Stimulated activated effector memory CD8-positive, alpha-beta T cell treated with anti-CD3 and anti-CD28 coated beads, Interleukin-12 subunit alpha, Interleukin-12 subunit beta, amount 100 ng/mL, for 72 hours (primary cell): ENCODE data around the gene RXRA.

Experiments used
- ATAC-seq: fragments of 150-1000 bp; cut with Tn5 transposase; 2 replicates; pipeline ENCODE4 v1.10.0; 2021
- DNase-seq, 2 donors: peaks; one replicate each; pipeline ENCODE4 v3.0.0; 2021 to 2022; ENCODE audit warnings: low spot score in 2 of 2
- H3K27ac Mint-ChIP-seq: one replicate; pipeline ENCODE4 v1.8.0; 2022; ENCODE audit warnings: mild to moderate bottlenecking, mixed read lengths
- H3K36me3 Mint-ChIP-seq: one replicate; pipeline ENCODE4 v1.8.0; 2022; ENCODE audit warnings: mild to moderate bottlenecking, mixed read lengths
- H3K4me1 Mint-ChIP-seq: one replicate; pipeline ENCODE4 v1.8.0; 2022; ENCODE audit warnings: mixed read lengths
- H3K4me3 Mint-ChIP-seq: one replicate; pipeline ENCODE4 v1.8.0; 2022; ENCODE audit warnings: mild to moderate bottlenecking, mixed read lengths
- H3K9me3 Mint-ChIP-seq: one replicate; pipeline ENCODE4 v1.8.0; 2022; ENCODE audit warnings: mixed read lengths

RXRA gene

DNA sequence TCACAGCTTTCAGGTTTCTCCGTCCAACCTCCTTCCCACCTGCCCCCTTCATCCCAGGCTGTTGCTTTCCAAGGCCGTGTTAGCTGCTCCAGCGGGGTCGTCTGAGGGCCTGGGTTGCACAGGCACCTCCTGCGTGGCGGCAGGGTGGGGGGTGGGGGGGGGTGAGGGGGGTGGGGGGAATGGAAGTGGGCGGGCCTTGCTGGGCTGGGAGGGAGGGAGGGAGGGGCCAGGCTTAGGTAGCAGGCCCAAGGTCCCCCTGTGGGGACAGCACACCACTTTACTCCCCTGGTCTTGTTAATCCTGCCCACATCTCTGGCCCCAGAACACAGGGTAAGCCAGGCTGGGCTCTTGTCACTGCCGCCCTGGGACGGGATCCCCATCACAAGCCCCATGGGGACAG, 99.1 kb downstream of the RXRA start:
- Mint-ChIP-seq H3K36me3 (peaks cover 64% of the 10 kb centered on the region), H3K4me1 (peaks cover 9% of the 10 kb centered on the region), H3K27ac (no peak overlapping the region), H3K4me3 (no peak overlapping the region), H3K9me3 (no peaks in the 10 kb centered on the region)
- ATAC-seq (no peak), DNase-seq (no peak)

DNA sequence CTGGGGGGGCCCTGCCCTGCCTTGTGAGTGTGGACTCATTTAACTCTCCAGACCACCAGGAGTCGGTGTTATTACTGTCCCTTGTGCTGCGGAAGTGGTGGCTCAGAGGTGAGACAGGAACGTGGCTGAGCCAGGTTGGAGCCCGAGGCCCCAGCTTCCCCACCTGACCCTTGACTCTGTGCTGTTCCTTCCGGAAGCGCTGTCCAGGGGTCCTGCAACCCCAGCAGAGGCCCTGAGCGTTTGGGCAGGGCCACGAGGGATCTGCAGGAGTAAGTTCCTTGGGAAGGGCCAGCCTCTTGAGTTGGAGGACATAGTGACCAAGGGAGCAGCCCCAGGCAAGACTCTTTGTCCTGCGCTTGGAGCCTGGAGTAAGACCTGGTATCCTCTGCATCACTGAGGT, 99.6 kb downstream of the RXRA start:
- DNase-seq, result no peak
- no peak overlapping the region for H3K4me3 Mint-ChIP-seq
- peaks cover 8% of the 10 kb centered on the region for H3K4me1 Mint-ChIP-seq
- H3K9me3 Mint-ChIP-seq, result no peaks in the 10 kb centered on the region
- no peak for ATAC-seq
- peaks cover 64% of the 10 kb centered on the region for H3K36me3 Mint-ChIP-seq
- no peak overlapping the region for H3K27ac Mint-ChIP-seq

DNA sequence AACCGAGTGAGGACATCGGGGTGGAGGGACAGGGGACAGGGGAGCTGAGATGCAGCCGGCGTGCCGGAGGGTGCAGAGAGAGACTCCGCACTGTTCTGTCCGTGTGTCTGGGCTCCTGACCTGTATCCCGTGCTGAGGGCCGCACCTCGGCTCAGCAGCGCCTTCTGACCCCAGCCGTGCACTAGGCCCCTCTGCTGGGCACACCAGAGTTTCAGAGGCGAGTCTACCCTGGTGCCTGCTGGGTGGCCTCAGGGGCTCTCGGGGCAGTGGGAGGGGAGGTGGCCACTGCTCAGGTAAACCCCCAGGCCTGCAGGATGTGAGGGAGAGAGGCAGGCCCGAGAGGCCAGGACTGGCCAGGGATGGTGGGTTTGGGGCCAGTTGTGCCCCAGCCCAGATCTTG, 100.2 kb downstream of the RXRA start:
- Mint-ChIP-seq H3K36me3 (peaks cover 64% of the 10 kb centered on the region), H3K4me3 (no peak overlapping the region), H3K9me3 (no peaks in the 10 kb centered on the region), H3K4me1 (peaks cover 2% of the 10 kb centered on the region), H3K27ac (no peak overlapping the region)
- ATAC-seq (no peak), DNase-seq (no peak)

DNA sequence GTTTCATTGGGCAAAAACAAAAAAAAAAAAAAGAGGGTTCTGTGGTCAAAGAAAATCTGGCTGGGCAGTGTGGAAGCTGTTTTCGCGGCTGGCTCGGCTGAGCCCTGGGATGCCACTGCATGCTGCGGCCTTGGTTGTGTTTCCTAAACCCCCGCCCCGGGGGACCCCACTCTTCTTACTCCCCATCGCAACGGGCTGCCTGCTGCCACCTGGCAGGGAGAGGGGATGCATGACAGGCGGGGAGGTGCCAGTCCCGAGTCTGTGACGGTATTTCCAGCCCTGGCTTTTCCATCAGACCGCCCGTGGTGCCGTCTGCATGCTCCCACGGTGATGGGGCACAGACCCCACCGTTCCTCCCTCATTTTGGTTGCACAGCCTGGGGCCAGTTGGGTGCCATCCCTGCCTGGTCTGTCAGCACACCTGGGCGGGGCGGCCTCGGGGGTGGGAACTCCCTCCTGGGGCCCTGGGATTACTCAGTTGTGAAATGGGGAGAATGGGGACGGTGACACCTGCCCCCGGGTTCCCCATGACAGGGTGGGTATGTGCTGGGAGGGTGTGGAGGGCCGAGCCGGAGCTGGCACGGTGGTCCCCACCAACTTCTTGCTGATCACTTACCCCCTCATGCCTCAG, 101.0 kb downstream of the RXRA start:
- H3K4me3 Mint-ChIP-seq, result no peak overlapping the region
- no peaks in the 10 kb centered on the region for H3K9me3 Mint-ChIP-seq
- H3K36me3 Mint-ChIP-seq, result peaks cover 70% of the 10 kb centered on the region
- no peak for DNase-seq
- ATAC-seq, result no peak
- H3K27ac Mint-ChIP-seq, result no peak overlapping the region
- no peaks in the 10 kb centered on the region for H3K4me1 Mint-ChIP-seq

DNA sequence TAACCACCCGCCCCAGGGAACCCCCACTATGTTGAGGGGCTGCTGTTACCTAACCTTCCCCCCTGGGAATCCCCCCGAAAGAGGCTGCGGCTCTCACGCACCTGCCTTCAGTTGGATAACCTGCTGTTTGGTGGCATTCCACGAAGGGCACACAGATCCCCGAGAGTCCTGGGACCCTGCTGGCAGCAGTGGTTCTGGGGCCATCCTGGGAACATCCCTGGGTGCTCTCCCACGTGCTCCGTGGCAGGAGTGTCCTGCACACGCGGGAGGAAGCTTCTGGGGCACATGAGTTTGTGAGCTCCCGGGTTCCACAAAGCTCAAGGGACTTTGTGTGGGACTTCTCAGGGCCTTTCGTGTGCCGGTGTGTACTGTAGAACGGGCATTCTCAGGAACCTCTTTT, 102.3 kb downstream of the RXRA start:
- Mint-ChIP-seq H3K27ac (no peak overlapping the region), H3K36me3 (peaks cover 70% of the 10 kb centered on the region)
- no peak for ATAC-seq

DNA sequence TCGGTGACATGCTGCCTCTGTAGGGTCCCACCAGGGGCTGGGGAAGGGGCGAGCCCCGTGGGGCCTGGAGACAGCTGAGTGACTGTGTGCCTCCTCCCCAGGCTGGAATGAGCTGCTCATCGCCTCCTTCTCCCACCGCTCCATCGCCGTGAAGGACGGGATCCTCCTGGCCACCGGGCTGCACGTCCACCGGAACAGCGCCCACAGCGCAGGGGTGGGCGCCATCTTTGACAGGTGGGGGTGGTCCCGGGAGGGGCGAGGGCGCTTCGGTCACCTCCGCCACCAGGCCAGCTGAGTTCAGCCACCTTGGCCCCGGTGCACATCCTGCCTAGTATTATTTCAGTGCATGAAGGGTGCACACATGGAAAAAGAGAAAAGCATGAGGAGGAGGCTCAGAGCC, 102.8 kb downstream of the RXRA start:
- Mint-ChIP-seq H3K4me1 (no peaks in the 10 kb centered on the region), H3K4me3 (no peak overlapping the region), H3K9me3 (no peaks in the 10 kb centered on the region), H3K27ac (no peak overlapping the region), H3K36me3 (peaks cover 72% of the 10 kb centered on the region)
- ATAC-seq, result no peak
- no peak for DNase-seq

More for the DNA sequence above, 102.3 kb downstream of the RXRA start:
- Mint-ChIP-seq H3K4me1 (no peaks in the 10 kb centered on the region), H3K4me3 (no peak overlapping the region), H3K9me3 (no peaks in the 10 kb centered on the region)
- no peak for DNase-seq

DNA sequence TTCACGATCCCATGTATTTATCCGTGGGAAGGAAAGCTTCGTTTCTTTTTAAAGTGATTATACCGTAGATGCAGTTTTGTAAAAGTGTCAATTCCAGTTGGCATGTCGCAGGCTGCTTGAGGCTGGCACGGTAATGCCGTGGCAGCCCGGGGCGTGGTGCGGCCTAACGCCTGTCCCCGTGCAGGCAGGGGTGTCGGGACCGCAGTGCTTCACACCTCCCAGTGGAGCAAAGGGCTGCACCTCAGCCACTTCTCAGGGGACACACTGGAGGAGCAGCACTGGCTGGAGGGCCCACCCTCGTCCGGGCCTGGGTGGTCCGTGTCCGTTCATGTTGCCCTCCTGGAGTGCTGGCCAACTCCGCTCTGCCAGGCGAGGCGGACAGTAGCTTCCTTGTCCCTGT, 103.2 kb downstream of the RXRA start:
- Mint-ChIP-seq H3K36me3 (peaks cover 72% of the 10 kb centered on the region), H3K27ac (no peak overlapping the region), H3K4me3 (no peak overlapping the region), H3K9me3 (no peaks in the 10 kb centered on the region), H3K4me1 (no peaks in the 10 kb centered on the region)
- ATAC-seq (no peak), DNase-seq (no peak)

DNA sequence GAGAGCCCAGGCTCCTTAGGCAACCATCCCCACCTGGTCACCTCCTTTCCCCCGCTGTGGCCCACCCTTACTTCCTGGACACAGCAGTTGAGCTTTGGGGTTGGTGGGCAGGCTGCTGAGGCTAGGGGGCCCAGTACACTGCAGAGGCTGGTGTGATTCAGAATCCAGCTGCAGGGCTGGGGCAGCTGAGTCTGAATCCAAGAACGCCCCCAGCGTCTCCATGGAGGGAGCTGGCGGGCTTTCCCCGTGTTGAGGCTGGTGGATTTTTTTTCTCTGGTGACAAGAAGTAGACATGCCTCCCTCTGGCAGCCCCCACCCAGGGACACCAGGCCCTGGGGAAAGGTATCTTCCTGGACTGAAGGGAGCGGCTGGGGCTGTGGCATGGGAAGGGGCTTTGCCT, 104.8 kb downstream of the RXRA start:
- ATAC-seq (no peak), DNase-seq (no peak)
- Mint-ChIP-seq H3K4me3 (no peak overlapping the region), H3K4me1 (peaks cover 7% of the 10 kb centered on the region), H3K36me3 (peaks cover 74% of the 10 kb centered on the region), H3K27ac (no peak overlapping the region), H3K9me3 (no peaks in the 10 kb centered on the region)

DNA sequence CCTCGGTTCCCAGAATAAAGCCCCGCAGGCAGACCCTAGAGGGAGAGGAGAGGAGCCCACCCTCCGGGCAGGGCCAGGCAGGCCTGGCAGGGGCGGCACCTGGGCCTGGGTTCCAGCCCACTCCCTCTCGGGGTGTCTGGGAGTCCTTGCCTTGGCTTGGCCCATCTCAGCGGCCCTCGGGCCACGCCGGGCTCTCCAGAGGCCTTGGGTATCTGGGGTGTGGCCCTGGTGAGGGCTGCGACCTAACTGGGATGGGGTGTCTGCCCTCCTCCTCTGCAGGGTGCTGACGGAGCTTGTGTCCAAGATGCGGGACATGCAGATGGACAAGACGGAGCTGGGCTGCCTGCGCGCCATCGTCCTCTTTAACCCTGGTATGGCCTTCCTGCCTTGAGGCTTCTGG, 105.4 kb downstream of the RXRA start:
- Mint-ChIP-seq H3K4me1 (peaks cover 12% of the 10 kb centered on the region), H3K27ac (no peak overlapping the region), H3K9me3 (no peaks in the 10 kb centered on the region), H3K36me3 (peaks cover 76% of the 10 kb centered on the region), H3K4me3 (no peak overlapping the region)
- DNase-seq, result no peak
- ATAC-seq, result no peak

DNA sequence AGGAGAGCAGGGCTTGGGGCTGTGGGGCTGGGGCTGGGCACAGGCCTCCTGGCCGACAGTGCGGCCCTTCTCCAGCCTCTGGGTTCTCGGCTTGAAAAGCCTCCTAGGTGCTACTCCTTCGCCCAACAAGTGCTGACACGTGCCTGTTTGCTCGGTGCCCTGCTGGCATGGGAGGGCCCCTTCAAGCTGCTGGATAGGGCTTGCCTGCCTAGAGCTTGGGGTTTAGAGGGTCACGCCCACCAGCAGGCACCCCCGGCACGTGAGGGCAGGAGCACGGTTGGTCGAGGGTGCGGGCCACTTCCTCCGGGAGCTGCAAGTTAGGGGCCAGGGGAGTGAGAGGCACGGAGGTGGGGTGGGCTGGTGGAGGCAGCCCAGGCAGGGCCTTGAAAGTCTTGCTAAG, 106.2 kb downstream of the RXRA start:
- H3K27ac Mint-ChIP-seq, result peak overlapping the region; percentile 12
- H3K4me1 Mint-ChIP-seq, result peaks cover 13% of the 10 kb centered on the region
- peaks cover 85% of the 10 kb centered on the region for H3K36me3 Mint-ChIP-seq
- H3K4me3 Mint-ChIP-seq, result no peak overlapping the region
- DNase-seq, result no peak
- no peaks in the 10 kb centered on the region for H3K9me3 Mint-ChIP-seq
- ATAC-seq, result no peak

DNA sequence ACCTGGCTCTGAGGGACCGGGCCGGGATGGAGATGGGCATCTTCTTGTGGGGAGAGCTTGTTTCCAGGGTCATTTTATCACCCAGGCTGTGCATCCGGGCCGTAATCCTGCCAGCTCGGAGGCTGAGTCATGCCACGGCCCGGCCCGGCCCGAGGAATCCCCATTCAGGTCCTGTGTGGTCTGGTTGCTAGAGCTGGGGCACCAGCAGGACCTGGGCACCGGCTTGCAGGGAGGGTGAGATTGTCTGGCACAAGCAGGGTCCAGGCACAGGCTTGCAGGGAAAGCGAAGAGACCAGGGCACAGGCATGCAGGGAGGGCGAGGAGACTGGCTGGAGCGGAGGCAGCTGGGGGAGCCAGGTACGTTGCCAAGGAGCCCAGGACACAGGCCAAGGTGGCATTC, 106.8 kb downstream of the RXRA start:
- no peaks in the 10 kb centered on the region for H3K9me3 Mint-ChIP-seq
- peaks cover 91% of the 10 kb centered on the region for H3K36me3 Mint-ChIP-seq
- no peak for ATAC-seq
- H3K27ac Mint-ChIP-seq, result peak overlapping the region; percentile 67
- DNase-seq, result no peak
- H3K4me3 Mint-ChIP-seq, result no peak overlapping the region
- H3K4me1 Mint-ChIP-seq, result peaks cover 13% of the 10 kb centered on the region

DNA sequence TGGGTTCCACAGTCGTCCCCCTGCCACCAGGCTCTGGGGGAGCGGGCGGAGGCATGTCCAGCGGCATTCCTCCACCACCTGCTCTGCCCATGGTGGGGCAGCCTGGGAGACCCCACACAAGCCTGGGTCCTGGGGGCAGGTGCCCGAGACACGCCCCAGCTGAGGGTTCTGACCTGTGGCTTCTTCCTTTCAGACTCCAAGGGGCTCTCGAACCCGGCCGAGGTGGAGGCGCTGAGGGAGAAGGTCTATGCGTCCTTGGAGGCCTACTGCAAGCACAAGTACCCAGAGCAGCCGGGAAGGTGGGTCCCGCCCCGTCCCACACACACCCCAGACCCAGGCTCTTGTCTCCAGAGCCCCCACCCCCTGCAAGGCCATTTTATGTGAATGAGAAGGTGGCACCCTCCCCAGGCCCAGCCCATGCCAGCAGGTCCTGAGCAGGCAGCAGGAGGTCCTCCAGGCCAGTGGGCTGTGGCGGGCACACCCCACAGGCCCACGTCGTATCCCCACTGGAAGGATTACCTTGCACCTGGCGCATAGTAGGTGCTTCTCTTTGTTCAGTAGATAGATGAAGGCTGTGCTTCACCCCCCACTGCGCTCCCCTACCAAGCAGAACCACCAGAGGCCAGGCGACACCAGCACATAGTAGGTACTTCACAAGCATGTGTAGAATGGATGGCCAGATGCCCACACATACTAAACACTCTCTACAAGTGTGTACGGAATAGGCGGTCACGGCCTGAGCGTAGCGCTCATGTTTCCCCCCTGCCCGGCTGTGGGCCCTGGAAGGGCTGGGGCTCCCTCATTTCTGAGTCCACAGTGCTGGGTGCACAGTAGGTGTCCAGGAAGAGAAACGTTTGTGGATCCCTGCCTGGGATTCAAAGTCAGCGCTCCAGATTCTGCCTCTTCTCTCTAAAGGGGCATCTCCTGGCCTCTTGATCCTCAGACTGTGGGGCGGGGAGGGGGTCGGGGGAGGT, 107.9 kb downstream of the RXRA start:
- H3K9me3 Mint-ChIP-seq, result no peaks in the 10 kb centered on the region
- ATAC-seq (no peak), DNase-seq (no peak)
- no peak overlapping the region for H3K4me3 Mint-ChIP-seq
- H3K4me1 Mint-ChIP-seq, result peaks cover 13% of the 10 kb centered on the region
- no peak overlapping the region for H3K27ac Mint-ChIP-seq
- peaks cover 93% of the 10 kb centered on the region for H3K36me3 Mint-ChIP-seq

DNA sequence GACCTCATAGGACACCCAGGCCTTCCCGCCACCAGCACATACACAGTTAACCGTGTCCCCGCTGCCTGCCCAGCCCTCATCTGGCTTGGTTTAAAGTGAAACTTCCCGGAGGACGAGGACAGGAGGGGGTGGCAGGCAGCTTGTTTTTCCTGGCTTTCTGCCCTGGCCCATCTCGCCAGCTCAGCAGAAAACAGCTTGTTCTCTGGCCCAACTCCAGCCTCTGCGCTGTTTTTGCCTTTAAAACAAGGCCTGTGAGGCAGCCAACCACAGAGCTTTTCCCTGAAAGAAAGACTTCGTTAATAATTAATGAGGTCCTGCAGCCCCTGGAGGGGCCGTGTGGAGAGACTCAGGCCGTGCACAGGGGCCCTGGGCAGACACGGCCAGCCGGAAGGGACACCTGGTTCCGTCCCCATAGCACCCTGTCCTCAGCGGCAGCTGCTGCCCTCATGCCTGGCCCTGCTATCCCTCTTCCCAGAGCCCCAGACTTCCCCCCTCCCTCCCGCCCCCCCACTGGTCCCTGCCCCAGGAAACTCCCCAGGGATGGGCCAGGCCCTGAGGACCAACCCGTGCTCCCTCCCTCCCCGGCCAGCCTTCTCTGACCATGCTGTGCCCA, 108.7 kb downstream of the RXRA start:
- ATAC-seq (no peak), DNase-seq (no peak)
- no peak overlapping the region for H3K4me3 Mint-ChIP-seq
- no peaks in the 10 kb centered on the region for H3K9me3 Mint-ChIP-seq
- peaks cover 13% of the 10 kb centered on the region for H3K4me1 Mint-ChIP-seq
- no peak overlapping the region for H3K27ac Mint-ChIP-seq
- peaks cover 93% of the 10 kb centered on the region for H3K36me3 Mint-ChIP-seq

DNA sequence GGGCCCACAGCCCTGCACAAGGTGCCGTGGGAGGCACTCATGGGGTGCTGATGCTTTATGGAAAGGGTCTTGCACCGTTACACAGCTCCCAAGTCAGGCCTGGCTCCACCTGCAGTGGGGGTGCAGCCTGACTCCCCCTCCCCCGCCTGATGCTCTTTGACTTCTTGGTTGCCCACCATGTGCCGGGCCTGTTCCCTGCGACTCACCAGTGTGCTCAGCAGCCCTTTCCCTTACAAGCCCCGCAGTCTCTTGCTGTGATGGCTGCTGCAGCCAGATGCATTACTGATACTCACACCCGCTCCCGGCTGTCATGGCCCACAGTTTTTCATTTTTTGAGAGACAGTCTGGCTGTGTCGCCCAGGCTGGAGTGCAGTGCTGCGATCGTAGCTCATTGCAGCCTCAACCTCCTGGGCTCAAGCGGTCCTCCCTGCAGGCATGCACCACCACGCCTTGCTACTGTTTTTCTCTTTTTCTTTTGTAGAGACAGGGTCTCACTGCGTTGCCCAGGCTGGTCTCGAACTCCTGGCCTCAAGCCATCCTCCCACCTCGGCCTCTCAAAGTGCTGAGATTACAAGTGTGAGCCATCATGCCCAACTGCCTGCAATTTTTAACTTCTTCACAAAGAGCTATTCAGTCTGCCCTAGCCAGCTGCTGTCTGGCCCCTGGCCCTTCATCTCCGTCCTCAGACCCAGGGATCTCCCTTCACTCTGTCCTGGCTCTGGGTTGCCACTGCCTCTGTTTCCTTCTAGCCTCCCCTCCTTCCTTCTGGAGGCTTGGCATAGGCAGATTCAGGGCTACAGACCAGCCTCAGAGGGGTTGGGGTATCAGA, 109.5 kb downstream of the RXRA start:
- DNase-seq (no peak), ATAC-seq (no peak)
- Mint-ChIP-seq H3K27ac (peak overlapping the region; percentile 84), H3K4me1 (peaks cover 13% of the 10 kb centered on the region), H3K4me3 (no peak overlapping the region), H3K9me3 (no peaks in the 10 kb centered on the region), H3K36me3 (peaks cover 93% of the 10 kb centered on the region)

DNA sequence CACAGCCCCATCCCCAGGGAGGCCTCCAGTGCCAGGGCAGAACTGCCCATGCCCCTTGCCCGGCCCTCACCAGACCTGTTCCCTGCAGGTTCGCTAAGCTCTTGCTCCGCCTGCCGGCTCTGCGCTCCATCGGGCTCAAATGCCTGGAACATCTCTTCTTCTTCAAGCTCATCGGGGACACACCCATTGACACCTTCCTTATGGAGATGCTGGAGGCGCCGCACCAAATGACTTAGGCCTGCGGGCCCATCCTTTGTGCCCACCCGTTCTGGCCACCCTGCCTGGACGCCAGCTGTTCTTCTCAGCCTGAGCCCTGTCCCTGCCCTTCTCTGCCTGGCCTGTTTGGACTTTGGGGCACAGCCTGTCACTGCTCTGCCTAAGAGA, 110.1 kb downstream of the RXRA start:
- H3K9me3 Mint-ChIP-seq, result no peaks in the 10 kb centered on the region
- peaks cover 93% of the 10 kb centered on the region for H3K36me3 Mint-ChIP-seq
- peaks cover 20% of the 10 kb centered on the region for H3K4me1 Mint-ChIP-seq
- ATAC-seq (no peak), DNase-seq (no peak)
- H3K27ac Mint-ChIP-seq, result peak overlapping the region; percentile 84
- H3K4me3 Mint-ChIP-seq, result no peak overlapping the region
